Esophagus muscularis mucosa (tissue), 4 donors: ENCODE results near the gene SFTPB. TPM values are rescaled to one million over a fixed set of nuclear protein-coding genes. Genes with fewer than 3 reads are reported as not detected.

Source experiments
- DNase-seq: peaks from one replicate; pipeline ENCODE4 v3.0.0-alpha.2; 2017; ENCODE audit errors: extremely low spot score
- H3K27ac ChIP-seq, 4 donors: fragments of 200-600 bp; sonication (generic); replicated peaks in 1 of 4; 1 replicate in 3 of 4; 2 replicates in 1 of 4; pipeline ENCODE4 v1.5.1; 2016 to 2019; ENCODE audit warnings: mild to moderate bottlenecking in 1 of 4
- H3K27me3 ChIP-seq, 4 donors: fragments of 200-600 bp; sonication (generic); one replicate each; pipeline versions ENCODE4 v1.5.1 to v1.6.0; 2016 to 2019
- H3K36me3 ChIP-seq, 4 donors: fragments of 200-600 bp; sonication (generic); one replicate each; pipeline ENCODE4 v1.5.1; 2016 to 2019
- H3K4me1 ChIP-seq, 4 donors: fragments of 200-600 bp; sonication (generic); one replicate each; pipeline ENCODE4 v1.5.1; 2016 to 2019
- H3K4me3 ChIP-seq, 4 donors: fragments of 200-600 bp; sonication (generic); 1 replicate in 2 of 4; 2 replicates in 2 of 4; pipeline ENCODE4 v1.5.1; 2016 to 2019; ENCODE audit warnings: mild to moderate bottlenecking in 4 of 4, moderate library complexity in 1 of 4
- H3K9me3 ChIP-seq, 4 donors: fragments of 200-600 bp; sonication (generic); 1 replicate in 3 of 4; 2 replicates in 1 of 4; pipeline ENCODE4 v1.5.1; 2016 to 2019
- EP300 ChIP-seq: sonication (generic); formaldehyde crosslinking; IDR thresholded peaks from one replicate; pipeline ENCODE4 v1.6.1; 2017; ENCODE audit warnings: antibody characterized with exemption
- POLR2A ChIP-seq: fragments of 450-650 bp; IDR thresholded peaks from one replicate; pipeline ENCODE4 v1.6.1; 2017; ENCODE audit warnings: antibody characterized with exemption, moderate library complexity, mild to moderate bottlenecking, low read depth
- POLR2AphosphoS5 ChIP-seq, 2 donors: sonication (generic); formaldehyde crosslinking; IDR thresholded peaks; one replicate each; pipeline ENCODE4 v1.6.1; 2017; ENCODE audit warnings: antibody characterized with exemption in 2 of 2
- WGBS: methylation state at CpG from one replicate; pipeline ENCODE4 v1.1.5; 2018; 5-methylcytosine and 5-hydroxymethylcytosine counted together
- intact Hi-C: fragments of 100-400 bp; cut with DNase I; formaldehyde crosslinking; loops from one replicate; pipeline ENCODE4 v1.15.1; 2023
- total RNA-seq, 4 donors: library from RNA; depleted of rRNA; stranded (reverse); fragments of >200 nt; gene quantifications; one replicate each; pipeline versions ENCODE4 v1.1.0 to v1.2.1, GENCODE V29; 2016
- TF ChIP-seq, protein P1 (sequence below), 3 experiments: fragments of 200-600 bp in 2 of 3; fragments of 450-650 bp in 1 of 3; sonication (generic) in 2 of 3; IDR thresholded peaks; one replicate each; pipeline ENCODE4 v1.5.1; 2017 to 2019; ENCODE audit warnings: antibody characterized with exemption in 3 of 3, mild to moderate bottlenecking in 2 of 3, moderate library complexity in 1 of 3

The SFTPB gene
- total RNA-seq, 4 donors from 2014 or later = 25.3 to 119 (median 26.6) TPM; not detected in 1

DNA sequence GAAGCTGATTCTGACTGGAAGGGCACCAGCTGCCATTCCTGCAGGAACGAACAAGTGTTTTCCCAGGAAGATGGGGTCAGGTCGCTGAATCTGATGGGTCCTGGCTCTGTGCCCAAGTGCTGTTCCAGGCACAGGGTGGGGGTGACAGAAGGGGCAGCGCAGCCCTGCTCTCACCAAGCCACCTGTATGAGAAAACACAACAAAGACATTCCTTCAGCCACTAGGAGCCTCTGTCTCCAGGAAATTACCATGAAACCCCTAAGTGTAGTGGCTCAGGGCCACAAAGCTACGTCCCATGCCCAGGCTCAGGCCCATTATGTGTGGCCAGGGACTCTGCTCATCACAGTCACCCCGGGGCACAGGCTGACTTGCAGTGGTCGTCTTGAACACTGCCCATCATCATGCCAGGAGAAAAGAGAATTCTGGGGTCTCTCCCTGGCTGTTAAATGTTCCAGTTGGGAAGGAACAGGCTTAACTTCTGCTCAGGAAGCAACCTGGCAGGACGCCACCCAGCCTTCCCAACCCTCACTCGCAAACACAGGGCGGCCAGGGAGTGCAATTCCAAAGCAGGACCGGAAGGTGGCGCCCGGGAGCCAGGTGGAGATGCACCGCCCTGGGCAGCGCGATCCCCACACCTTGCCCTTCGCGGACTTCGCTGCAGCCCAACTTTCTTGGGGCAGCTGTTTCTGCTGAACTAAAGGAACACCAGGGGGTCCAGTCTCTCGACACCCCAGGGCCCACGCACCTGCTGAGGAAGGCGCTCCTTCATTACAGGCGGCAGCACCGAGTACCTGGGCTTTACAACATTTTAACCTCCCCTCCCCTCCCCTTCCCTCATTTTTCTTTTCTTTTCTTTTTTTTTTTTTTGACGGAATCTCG, 11.0 kb upstream of the SFTPB start:
- no peaks in the 10 kb centered on the region for H3K27me3 ChIP-seq
- H3K4me3 ChIP-seq = peak overlapping the region in 1 of 4 donors; percentile 25
- peaks cover 21 to 35% (median 24%) of the 10 kb centered on the region in 4 donors for H3K4me1 ChIP-seq
- no peaks in the 10 kb centered on the region for H3K9me3 ChIP-seq
- no peaks in the 10 kb centered on the region for H3K36me3 ChIP-seq
- intact Hi-C loops = loop anchor here (2.0 kb wide), 1 partner anchor 28 kb away; no protein-coding TSS in a partner anchor
- TF ChIP-seq POLR2AphosphoS5 (IDR thresholded peaks at IDR 0.05) (peak; percentile 43 to 67), POLR2A (no peak), EP300 (no peak)
- TF ChIP-seq, protein P1, sequence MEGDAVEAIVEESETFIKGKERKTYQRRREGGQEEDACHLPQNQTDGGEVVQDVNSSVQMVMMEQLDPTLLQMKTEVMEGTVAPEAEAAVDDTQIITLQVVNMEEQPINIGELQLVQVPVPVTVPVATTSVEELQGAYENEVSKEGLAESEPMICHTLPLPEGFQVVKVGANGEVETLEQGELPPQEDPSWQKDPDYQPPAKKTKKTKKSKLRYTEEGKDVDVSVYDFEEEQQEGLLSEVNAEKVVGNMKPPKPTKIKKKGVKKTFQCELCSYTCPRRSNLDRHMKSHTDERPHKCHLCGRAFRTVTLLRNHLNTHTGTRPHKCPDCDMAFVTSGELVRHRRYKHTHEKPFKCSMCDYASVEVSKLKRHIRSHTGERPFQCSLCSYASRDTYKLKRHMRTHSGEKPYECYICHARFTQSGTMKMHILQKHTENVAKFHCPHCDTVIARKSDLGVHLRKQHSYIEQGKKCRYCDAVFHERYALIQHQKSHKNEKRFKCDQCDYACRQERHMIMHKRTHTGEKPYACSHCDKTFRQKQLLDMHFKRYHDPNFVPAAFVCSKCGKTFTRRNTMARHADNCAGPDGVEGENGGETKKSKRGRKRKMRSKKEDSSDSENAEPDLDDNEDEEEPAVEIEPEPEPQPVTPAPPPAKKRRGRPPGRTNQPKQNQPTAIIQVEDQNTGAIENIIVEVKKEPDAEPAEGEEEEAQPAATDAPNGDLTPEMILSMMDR (IDR thresholded peaks at IDR 0.05) = peak; percentile 95 to 100 (median 97)
- DNase-seq = peak; percentile 96
- 20% methylated on average over 19 of the region's 25 CpGs for WGBS
- peak overlapping the region in 2 of 4 donors; percentile 3 to 49 for H3K27ac ChIP-seq

DNA sequence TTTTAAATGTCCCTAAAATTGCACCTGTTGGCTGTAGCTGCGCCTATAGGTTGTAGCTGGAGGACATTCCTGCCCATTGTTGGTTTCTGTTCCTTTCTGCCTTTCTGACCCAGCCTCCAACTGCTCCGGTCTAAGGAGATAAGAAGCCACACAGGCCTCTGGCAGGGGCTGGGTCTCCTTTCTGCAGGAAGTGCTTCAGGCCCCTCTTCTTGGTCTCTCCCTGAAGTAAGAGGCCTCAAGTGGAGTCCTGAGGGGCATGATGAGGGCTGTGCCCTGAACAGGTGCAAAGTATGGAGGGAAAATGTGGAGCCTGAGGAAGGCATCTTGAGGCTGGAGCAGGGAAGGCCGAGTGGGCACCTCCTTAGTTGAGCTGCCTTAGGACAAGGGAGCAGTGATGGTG, 10.4 kb upstream of the SFTPB start:
- no peak overlapping the region for H3K4me3 ChIP-seq
- H3K9me3 ChIP-seq = no peaks in the 10 kb centered on the region
- H3K27ac ChIP-seq = peak overlapping the region in 2 of 4 donors; percentile 3 to 49
- no peaks in the 10 kb centered on the region for H3K27me3 ChIP-seq
- no peaks in the 10 kb centered on the region for H3K36me3 ChIP-seq
- TF ChIP-seq EP300 (no peak), POLR2A (no peak), POLR2AphosphoS5 (IDR thresholded peaks at IDR 0.05) (no peak)
- TF ChIP-seq, protein P1 (IDR thresholded peaks at IDR 0.05) = no peak
- 86% methylated on average over 3 of the region's 3 CpGs for WGBS
- intact Hi-C loops = loop anchor here (2.0 kb wide), 1 partner anchor 28 kb away; no protein-coding TSS in a partner anchor
- no peak for DNase-seq
- H3K4me1 ChIP-seq = peaks cover 21 to 35% (median 24%) of the 10 kb centered on the region in 4 donors

DNA sequence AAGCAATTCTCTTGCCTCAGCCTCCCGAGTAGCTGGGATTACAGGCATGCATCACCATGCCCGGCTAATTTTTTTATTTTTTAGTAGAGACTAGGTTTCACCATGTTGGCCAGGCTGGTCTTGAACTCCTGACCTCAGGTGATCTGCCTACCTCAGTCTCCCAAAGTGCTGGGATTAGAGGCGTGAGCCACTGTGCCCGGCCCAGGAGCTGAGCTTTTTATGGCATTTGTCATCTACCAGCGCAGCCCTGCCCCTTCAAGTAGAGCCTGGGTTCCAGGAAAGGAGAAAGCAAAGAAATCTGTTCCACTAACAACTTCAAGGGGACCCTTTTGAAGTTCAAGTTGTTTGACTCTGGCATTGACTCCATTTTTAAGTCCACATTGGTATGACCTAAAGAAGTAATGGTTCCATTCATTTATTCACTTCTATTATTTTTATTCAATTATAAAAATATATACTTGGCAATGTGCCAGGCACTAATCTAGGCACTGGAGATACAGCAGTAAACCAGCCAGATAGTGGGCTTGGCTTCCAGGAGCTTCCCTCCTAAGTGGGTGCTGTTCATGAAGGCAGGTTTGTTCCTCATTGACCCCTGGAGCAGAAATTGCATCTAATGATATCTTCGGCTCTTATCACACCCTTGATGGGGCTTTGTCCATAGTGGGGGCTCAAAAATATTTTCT, 8.0 kb upstream of the SFTPB start:
- H3K4me1 ChIP-seq = peaks cover 20 to 22% (median 21%) of the 10 kb centered on the region in 4 donors
- H3K27ac ChIP-seq = no peak overlapping the region
- WGBS = 88% methylated on average over 6 of the region's 6 CpGs
- H3K36me3 ChIP-seq = no peaks in the 10 kb centered on the region
- TF ChIP-seq POLR2AphosphoS5 (IDR thresholded peaks at IDR 0.05) (no peak), POLR2A (no peak), EP300 (no peak)
- TF ChIP-seq, protein P1 (IDR thresholded peaks at IDR 0.05) = no peak
- H3K4me3 ChIP-seq = no peak overlapping the region
- no peaks in the 10 kb centered on the region for H3K27me3 ChIP-seq
- no peaks in the 10 kb centered on the region for H3K9me3 ChIP-seq
- intact Hi-C loops = no loop called here
- DNase-seq = no peak

DNA sequence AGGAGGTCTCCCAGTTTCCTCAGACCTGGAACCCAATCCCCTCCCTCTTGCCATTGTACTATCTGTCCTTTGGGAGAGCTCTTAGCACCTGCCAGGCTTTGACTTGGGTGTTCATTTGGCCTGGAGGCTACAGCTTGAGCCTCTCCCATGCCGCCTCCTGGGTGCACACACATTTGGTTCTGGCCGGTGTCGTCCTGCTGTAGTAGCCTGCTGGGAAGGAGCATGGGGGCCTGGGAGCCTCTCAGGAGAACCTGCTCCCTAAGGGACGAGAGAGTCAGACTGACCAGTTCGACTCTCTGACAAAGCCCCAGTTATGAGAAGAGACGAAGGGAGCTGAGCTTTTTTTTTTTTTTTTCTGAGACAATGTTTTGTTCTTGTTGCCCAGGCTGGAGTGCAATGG, 7.4 kb upstream of the SFTPB start:
- peaks cover 16 to 22% (median 21%) of the 10 kb centered on the region in 4 donors for H3K4me1 ChIP-seq
- no peak overlapping the region for H3K27ac ChIP-seq
- H3K4me3 ChIP-seq = no peak overlapping the region
- no peak for DNase-seq
- H3K36me3 ChIP-seq = no peaks in the 10 kb centered on the region
- 95% methylated on average over 6 of the region's 6 CpGs for WGBS
- H3K27me3 ChIP-seq = no peaks in the 10 kb centered on the region
- TF ChIP-seq, protein P1 (IDR thresholded peaks at IDR 0.05) = no peak
- TF ChIP-seq POLR2AphosphoS5 (IDR thresholded peaks at IDR 0.05) = no peak
- no peak for TF ChIP-seq POLR2A
- TF ChIP-seq EP300 = no peak
- H3K9me3 ChIP-seq = no peaks in the 10 kb centered on the region
- intact Hi-C loops = no loop called here
